SH-SY5Y (cell line): ENCODE data around the gene CARF.

ENCODE experiments used
- GATA2 ChIP-seq: IDR thresholded peaks from 2 replicates; pipeline ENCODE4 v1.6.1; 2011; ENCODE audit warnings: mild to moderate bottlenecking, low read depth, low read length
- GATA3 ChIP-seq: IDR thresholded peaks from 2 replicates; pipeline ENCODE4 v1.6.1; 2011; ENCODE audit warnings: low read depth, mild to moderate bottlenecking, low read length, moderate library complexity

DNA sequence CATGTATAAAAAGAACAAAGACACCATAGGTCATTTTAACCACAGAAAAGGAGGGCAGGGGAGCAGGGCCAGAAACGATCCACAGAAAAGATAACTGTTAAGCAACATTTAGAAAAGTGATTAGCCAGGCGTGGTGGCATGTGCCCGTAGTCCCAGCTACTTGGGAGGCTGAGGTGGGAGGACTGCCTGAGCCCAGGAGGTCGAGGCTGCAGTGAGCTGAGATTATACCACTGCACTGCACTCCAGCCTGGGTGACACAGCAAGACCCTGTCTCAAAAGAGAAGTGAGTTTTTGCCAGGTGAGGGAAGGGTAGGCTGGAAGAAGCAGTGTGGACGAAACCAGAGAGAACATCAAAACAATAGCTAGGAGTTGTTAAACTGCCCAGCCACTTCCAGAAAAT lies 3.9 kb upstream of the CARF start:
- no peak for TF ChIP-seq GATA2
- TF ChIP-seq GATA3 = no peak
